COLO829 (cell line): Measurements from ENCODE around the gene FBXO39.
"Not testable (repeated sequence)": the region's sequence is repeated elsewhere in the genome, so short reads cannot be mapped to it uniquely, and the experiment has no call there.

Experiments used
- DNase-seq: peaks from one replicate; pipeline ENCODE4 v3.0.0; 2012; ENCODE audit warnings: low spot score

Gene FBXO39

GRCh38 chr17:6793748-6794493, 17.9 kb downstream of the FBXO39 start:
- DNase-seq, result no peak

GRCh38 chr17:6796017-6796886, 20.2 kb downstream of the FBXO39 start:
- no peak for DNase-seq

- no peak for DNase-seq
Measured at GRCh38 chr17:6796887-6797490, 21.0 kb downstream of the FBXO39 start.

- DNase-seq, result no peak
Measured at GRCh38 chr17:6797718-6798351, 21.8 kb downstream of the FBXO39 start.

- DNase-seq, result no peak
Measured at GRCh38 chr17:6799738-6800137, 23.7 kb downstream of the FBXO39 start.

- no peak for DNase-seq
Measured at GRCh38 chr17:6800422-6801027, 24.5 kb downstream of the FBXO39 start.

GRCh38 chr17:6811510-6811909, 35.5 kb downstream of the FBXO39 start:
- no peak for DNase-seq

- DNase-seq, result no peak
Measured at GRCh38 chr17:6812295-6812694, 36.3 kb downstream of the FBXO39 start.

GRCh38 chr17:6815775-6816174, 39.8 kb downstream of the FBXO39 start:
- DNase-seq, result no peak

- DNase-seq, result not testable (repeated sequence)
Measured at GRCh38 chr17:6816368-6816767, 40.4 kb downstream of the FBXO39 start.

- no peak for DNase-seq
Measured at GRCh38 chr17:6818938-6819337, 42.9 kb downstream of the FBXO39 start.

GRCh38 chr17:6823011-6823442, 47.0 kb downstream of the FBXO39 start:
- peak; percentile 5 for DNase-seq

GRCh38 chr17:6830383-6830986, 54.5 kb downstream of the FBXO39 start:
- DNase-seq, result no peak

GRCh38 chr17:6831661-6832263, 55.7 kb downstream of the FBXO39 start, which contains the start of gene TEKT1:
TSS of gene TEKT1 (minus strand) at chr17:6831729. CDS start at chr17:6830376, 1,353 bp downstream.
- peak; percentile 25 for DNase-seq
